KOPT-K1 (cell line): ENCODE results near the gene MTG2.
"Not testable (repeated sequence)": the region's sequence is repeated elsewhere in the genome, so short reads cannot be mapped to it uniquely, and the experiment has no call there.

Experiments used
- H3K27ac ChIP-seq: fragments of 200-600 bp; sonication (generic); 2 replicates; pipeline ENCODE4 v1.5.1; 2016; ENCODE audit warnings: antibody characterized with exemption, mild to moderate bottlenecking, low read depth, low read length; ENCODE audit not compliant: poor library complexity, severe bottlenecking
- H3K36me3 ChIP-seq: fragments of 200-600 bp; sonication (generic); 2 replicates; pipeline ENCODE4 v1.5.1; 2017; ENCODE audit warnings: antibody characterized with exemption, mild to moderate bottlenecking, low read length, moderate library complexity; ENCODE audit not compliant: insufficient read depth
- H3K9me3 ChIP-seq: fragments of 200-600 bp; sonication (generic); 2 replicates; pipeline ENCODE4 v1.5.1; 2017; ENCODE audit warnings: antibody characterized with exemption, low read length, mild to moderate bottlenecking; ENCODE audit not compliant: insufficient read depth, poor library complexity, severe bottlenecking

The MTG2 gene

GRCh38 chr20:62141397-62142251 lies 41.2 kb upstream of the MTG2 start:
- Histone ChIP-seq H3K36me3 (peaks cover 59% of the 10 kb centered on the region), H3K9me3 (no peaks in the 10 kb centered on the region), H3K27ac (peak overlapping the region; percentile 81)

- no peaks in the 10 kb centered on the region for H3K9me3 ChIP-seq
- H3K36me3 ChIP-seq = peaks cover 51% of the 10 kb centered on the region
- peak overlapping the region; percentile 81 for H3K27ac ChIP-seq
Measured at GRCh38 chr20:62142252-62143080, 40.4 kb upstream of the MTG2 start.

GRCh38 chr20:62143081-62143956 lies 39.5 kb upstream of the MTG2 start, which contains the start of the genes PSMA7 and SS18L1:
Gene PSMA7, minus strand, starts transcription at chr20:62143394. Its CDS starts 91 bp downstream, at chr20:62143303.
Gene SS18L1, plus strand, starts transcription at chr20:62143769. Its CDS starts 52 bp downstream, at chr20:62143821.
- Histone ChIP-seq H3K9me3 (no peaks in the 10 kb centered on the region), H3K27ac (peak within 1 kb of the TSS; percentile 81), H3K36me3 (peaks cover 42% of the 10 kb centered on the region)

- peak overlapping the region; percentile 81 for H3K27ac ChIP-seq
- no peaks in the 10 kb centered on the region for H3K9me3 ChIP-seq
- peaks cover 34% of the 10 kb centered on the region for H3K36me3 ChIP-seq
Measured at GRCh38 chr20:62143957-62144825, 38.6 kb upstream of the MTG2 start.

- Histone ChIP-seq H3K36me3 (peaks cover 19% of the 10 kb centered on the region), H3K9me3 (no peaks in the 10 kb centered on the region), H3K27ac (no peak overlapping the region)
Measured at GRCh38 chr20:62145688-62146018, 37.2 kb upstream of the MTG2 start.

- Histone ChIP-seq H3K9me3 (no peaks in the 10 kb centered on the region), H3K27ac (no peak overlapping the region), H3K36me3 (peaks cover 14% of the 10 kb centered on the region)
Measured at GRCh38 chr20:62146019-62146755, 36.6 kb upstream of the MTG2 start.

GRCh38 chr20:62147125-62147524 lies 35.7 kb upstream of the MTG2 start:
- Histone ChIP-seq H3K36me3 (peaks cover 11% of the 10 kb centered on the region), H3K27ac (no peak overlapping the region), H3K9me3 (no peaks in the 10 kb centered on the region)

- no peaks in the 10 kb centered on the region for H3K9me3 ChIP-seq
- peaks cover 15% of the 10 kb centered on the region for H3K36me3 ChIP-seq
Measured at GRCh38 chr20:62147528-62147927, 35.3 kb upstream of the MTG2 start.

GRCh38 chr20:62148383-62148782 lies 34.4 kb upstream of the MTG2 start:
- H3K9me3 ChIP-seq, H3K27ac ChIP-seq: not testable (repeated sequence)
- H3K36me3 ChIP-seq = peaks cover 24% of the 10 kb centered on the region

More at GRCh38 chr20:62147528-62147927, 35.3 kb upstream of the MTG2 start:
- H3K27ac ChIP-seq = no peak overlapping the region

GRCh38 chr20:62148908-62149314 lies 33.9 kb upstream of the MTG2 start:
- Histone ChIP-seq H3K27ac (no peak overlapping the region), H3K9me3 (no peaks in the 10 kb centered on the region), H3K36me3 (peaks cover 29% of the 10 kb centered on the region)

GRCh38 chr20:62149532-62150309 lies 33.1 kb upstream of the MTG2 start:
- Histone ChIP-seq H3K9me3 (no peaks in the 10 kb centered on the region), H3K36me3 (peaks cover 37% of the 10 kb centered on the region), H3K27ac (no peak overlapping the region)

GRCh38 chr20:62150310-62150575 lies 32.6 kb upstream of the MTG2 start:
- H3K36me3 ChIP-seq = peaks cover 36% of the 10 kb centered on the region
- no peaks in the 10 kb centered on the region for H3K9me3 ChIP-seq

GRCh38 chr20:62151225-62151624 lies 31.6 kb upstream of the MTG2 start:
- Histone ChIP-seq H3K27ac (no peak overlapping the region), H3K36me3 (peaks cover 34% of the 10 kb centered on the region; the same call in 1 of the 2 replicates), H3K9me3 (no peaks in the 10 kb centered on the region)

More at GRCh38 chr20:62150310-62150575, 32.6 kb upstream of the MTG2 start:
- H3K27ac ChIP-seq = no peak overlapping the region
